Thyroid gland (tissue), 4 donors: ENCODE results near the gene UBE2L3. TPM values are rescaled to one million over a fixed set of nuclear protein-coding genes. Genes with fewer than 3 reads are reported as not detected.
"Not testable (repeated sequence)": the region's sequence is repeated elsewhere in the genome, so short reads cannot be mapped to it uniquely, and the experiment has no call there.

Source experiments
- DNase-seq, 2 donors: peaks; one replicate each; pipeline ENCODE4 v3.0.0-alpha.2; 2019
- H3K27ac ChIP-seq, 3 donors: fragments of 200-600 bp; sonication (generic); 1 replicate in 2 of 3; 2 replicates in 1 of 3; pipeline ENCODE4 v1.5.1; 2016 to 2019; ENCODE audit warnings: mild to moderate bottlenecking in 1 of 3, moderate library complexity in 1 of 3
- H3K27me3 ChIP-seq: fragments of 200-600 bp; sonication (generic); one replicate; pipeline ENCODE4 v1.5.1; 2019
- H3K36me3 ChIP-seq, 2 donors: fragments of 200-600 bp; sonication (generic); one replicate each; pipeline ENCODE4 v1.5.1; 2016 to 2019
- H3K4me1 ChIP-seq, 2 donors: fragments of 200-600 bp; sonication (generic); one replicate each; pipeline ENCODE4 v1.5.1; 2017 to 2019
- H3K4me3 ChIP-seq, 3 donors: fragments of 200-600 bp; sonication (generic); replicated peaks in 1 of 3; 1 replicate in 2 of 3; 2 replicates in 1 of 3; pipeline ENCODE4 v1.5.1; 2016; ENCODE audit warnings: mild to moderate bottlenecking in 1 of 3
- H3K9me3 ChIP-seq: fragments of 200-600 bp; sonication (generic); one replicate; pipeline ENCODE4 v1.5.1; 2017
- CTCF ChIP-seq, 6 experiments: fragments of 200-600 bp in 3 of 6; fragments of 450-650 bp in 3 of 6; sonication (generic) in 3 of 6; IDR thresholded peaks; one replicate each; pipeline ENCODE4 v1.5.1; 2016 to 2019; ENCODE audit warnings: antibody characterized with exemption in 6 of 6, mild to moderate bottlenecking in 2 of 6, inconsistent platforms in 1 of 6, moderate library complexity in 1 of 6
- POLR2A ChIP-seq, 2 donors: fragments of 450-650 bp; IDR thresholded peaks; one replicate each; pipeline ENCODE4 v1.6.1; 2017; ENCODE audit warnings: antibody characterized with exemption in 2 of 2, mild to moderate bottlenecking in 2 of 2, moderate library complexity in 1 of 2
- WGBS, 2 donors: methylation state at CpG; one replicate each; pipeline ENCODE4 v1.1.5; 2017; 5-methylcytosine and 5-hydroxymethylcytosine counted together
- intact Hi-C: fragments of 100-400 bp; cut with DNase I; formaldehyde crosslinking; loops from one replicate; pipeline ENCODE4 v1.15.1; 2023
- total RNA-seq, 4 donors: library from RNA; depleted of rRNA; stranded (reverse); fragments of >200 nt; gene quantifications; one replicate each; pipeline ENCODE4 v1.2.3, GENCODE V29; 2016

Gene UBE2L3
- total RNA-seq, 4 donors from 2014 or later = 38.2 to 61.9 (median 47.5) TPM

DNA sequence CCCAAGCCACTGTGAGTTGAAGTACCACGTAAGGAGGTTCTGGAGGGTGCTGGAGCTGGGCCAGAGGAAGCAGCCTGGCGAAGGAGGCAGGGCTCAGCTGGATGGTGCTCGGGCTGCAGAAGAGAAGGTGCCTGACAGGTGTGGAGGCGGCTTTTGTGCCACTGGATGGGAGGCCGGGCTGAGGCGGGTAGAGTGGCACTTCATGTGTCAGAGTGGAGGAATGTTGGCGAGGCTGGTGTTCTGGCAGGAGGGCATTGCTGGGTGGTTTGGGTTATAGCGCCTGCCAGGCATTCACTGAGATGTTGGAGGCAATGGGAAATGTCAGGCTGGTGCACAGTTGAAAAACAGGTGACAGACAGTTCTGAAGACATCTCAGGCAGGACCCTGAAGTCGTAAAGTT is 24.2 kb downstream of the UBE2L3 start:
- DNase-seq = peak; percentile 73 to 78

DNA sequence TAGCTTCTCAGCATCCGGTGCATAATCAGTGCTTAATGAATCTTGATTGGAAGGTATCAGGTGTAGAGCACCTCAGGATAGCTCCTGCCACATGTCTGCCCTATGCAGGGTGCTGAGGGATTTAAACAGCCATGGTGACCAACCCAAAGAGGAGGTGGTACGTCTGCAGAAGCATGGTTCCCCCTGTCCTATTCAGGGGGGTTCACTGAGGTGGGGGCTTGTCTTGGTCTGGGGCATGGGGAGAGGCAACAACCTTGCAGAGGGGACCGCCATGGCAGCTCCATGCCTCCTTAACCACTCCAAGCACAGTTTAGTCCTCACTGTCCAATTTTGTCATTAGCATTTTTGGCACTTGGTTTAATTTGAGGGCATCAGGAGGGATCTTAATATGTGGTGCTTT is 24.9 kb downstream of the UBE2L3 start:
- TF ChIP-seq POLR2A (IDR thresholded peaks at IDR 0.05) (no peak), CTCF (IDR thresholded peaks at IDR 0.05) (no peak)
- Histone ChIP-seq H3K36me3 (peaks cover 0 to 22% of the 10 kb centered on the region in 2 donors), H3K4me3 (no peak overlapping the region), H3K9me3 (no peaks in the 10 kb centered on the region), H3K27ac (no peak overlapping the region), H3K27me3 (no peaks in the 10 kb centered on the region), H3K4me1 (peaks cover 12 to 19% of the 10 kb centered on the region in 2 donors)
- WGBS, 2 donors = 90 to 92% methylated on average over 3 of the region's 3 CpGs
- DNase-seq = no peak
- intact Hi-C loops = no loop called here

More for the DNA sequence above, 24.2 kb downstream of the UBE2L3 start:
- Histone ChIP-seq H3K27ac (no peak overlapping the region), H3K4me3 (no peak overlapping the region), H3K27me3 (no peaks in the 10 kb centered on the region), H3K9me3 (no peaks in the 10 kb centered on the region), H3K4me1 (peaks cover 12 to 19% of the 10 kb centered on the region in 2 donors), H3K36me3 (peaks cover 0 to 22% of the 10 kb centered on the region in 2 donors)
- TF ChIP-seq POLR2A (IDR thresholded peaks at IDR 0.05) (no peak), CTCF (IDR thresholded peaks at IDR 0.05) (no peak)
- intact Hi-C loops = no loop called here
- 46 to 54% methylated on average over 9 of the region's 9 CpGs for WGBS, 2 donors

DNA sequence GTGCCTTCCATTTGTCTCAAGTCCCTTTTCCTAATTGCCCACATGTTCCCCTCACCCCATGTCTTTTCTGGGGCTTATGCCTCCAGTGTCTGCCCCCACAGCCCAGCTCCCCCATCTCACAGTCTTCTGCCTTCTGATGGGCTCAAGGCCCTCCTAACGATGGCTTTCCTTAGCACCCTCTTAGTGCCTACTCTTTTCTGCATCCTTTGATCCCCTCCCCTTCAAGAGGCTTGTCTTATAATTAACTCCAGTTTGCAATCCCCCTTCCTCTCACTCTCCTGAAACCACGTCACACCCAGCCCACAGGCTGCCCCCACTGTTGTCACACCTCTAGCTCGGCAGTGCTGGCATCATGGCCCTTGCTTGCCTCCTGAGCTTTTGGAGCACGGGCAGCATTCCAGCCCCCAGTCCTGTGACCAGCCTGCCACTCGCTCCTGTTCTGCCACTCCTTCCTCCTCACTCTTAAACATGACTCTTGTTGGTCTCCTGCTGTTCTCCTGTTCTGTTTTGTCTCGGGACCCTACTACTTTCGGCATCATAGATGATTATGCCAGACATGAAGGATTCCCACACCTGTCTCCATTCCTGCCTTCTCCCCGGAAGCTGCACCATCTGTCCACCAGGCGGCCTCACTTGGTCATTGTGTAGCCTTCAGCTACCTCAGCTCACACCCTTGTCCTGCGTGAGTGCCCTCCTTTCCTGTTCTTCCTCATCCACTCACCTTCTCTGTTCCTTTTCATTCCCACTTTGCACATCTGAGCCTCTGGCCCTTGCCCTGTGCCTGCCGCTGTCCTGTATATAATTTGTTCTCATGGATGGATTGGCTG is 26.1 kb downstream of the UBE2L3 start:
- peaks cover 0 to 22% of the 10 kb centered on the region in 2 donors for H3K36me3 ChIP-seq
- intact Hi-C loops = no loop called here
- TF ChIP-seq POLR2A (IDR thresholded peaks at IDR 0.05) = no peak
- TF ChIP-seq CTCF (IDR thresholded peaks at IDR 0.05) = no peak
- H3K27ac ChIP-seq = no peak overlapping the region
- no peak for DNase-seq
- no peaks in the 10 kb centered on the region for H3K27me3 ChIP-seq
- peaks cover 12 to 19% of the 10 kb centered on the region in 2 donors for H3K4me1 ChIP-seq
- 83 to 88% methylated on average over 11 of the region's 11 CpGs for WGBS, 2 donors
- no peaks in the 10 kb centered on the region for H3K9me3 ChIP-seq
- no peak overlapping the region for H3K4me3 ChIP-seq

GRCh38 chr22:21594865-21595452 is 27.4 kb downstream of the UBE2L3 start:
- peaks cover 0 to 22% of the 10 kb centered on the region in 2 donors for H3K36me3 ChIP-seq
- no peak for TF ChIP-seq CTCF (IDR thresholded peaks at IDR 0.05)
- TF ChIP-seq POLR2A (IDR thresholded peaks at IDR 0.05) = no peak
- peaks cover 12 to 24% of the 10 kb centered on the region in 2 donors for H3K4me1 ChIP-seq

GRCh38 chr22:21596356-21597135 is 29.0 kb downstream of the UBE2L3 start:
- H3K27me3 ChIP-seq, intact Hi-C loops, H3K4me3 ChIP-seq, DNase-seq, H3K27ac ChIP-seq, H3K9me3 ChIP-seq: not testable (repeated sequence)
- WGBS, 2 donors = 97 to 98% methylated on average over 13 of the region's 13 CpGs
- Histone ChIP-seq H3K36me3 (peaks cover 0 to 22% of the 10 kb centered on the region in 2 donors), H3K4me1 (peaks cover 1 to 14% of the 10 kb centered on the region in 2 donors)

More at GRCh38 chr22:21594865-21595452, 27.4 kb downstream of the UBE2L3 start:
- Histone ChIP-seq H3K27ac (no peak overlapping the region), H3K27me3 (no peaks in the 10 kb centered on the region), H3K9me3 (no peaks in the 10 kb centered on the region), H3K4me3 (no peak overlapping the region)
- intact Hi-C loops = no loop called here
- WGBS, 2 donors = 83 to 88% methylated on average over 5 of the region's 5 CpGs
- no peak for DNase-seq
